ENCODE results near the gene C17orf107.

Gene C17orf107

DNA sequence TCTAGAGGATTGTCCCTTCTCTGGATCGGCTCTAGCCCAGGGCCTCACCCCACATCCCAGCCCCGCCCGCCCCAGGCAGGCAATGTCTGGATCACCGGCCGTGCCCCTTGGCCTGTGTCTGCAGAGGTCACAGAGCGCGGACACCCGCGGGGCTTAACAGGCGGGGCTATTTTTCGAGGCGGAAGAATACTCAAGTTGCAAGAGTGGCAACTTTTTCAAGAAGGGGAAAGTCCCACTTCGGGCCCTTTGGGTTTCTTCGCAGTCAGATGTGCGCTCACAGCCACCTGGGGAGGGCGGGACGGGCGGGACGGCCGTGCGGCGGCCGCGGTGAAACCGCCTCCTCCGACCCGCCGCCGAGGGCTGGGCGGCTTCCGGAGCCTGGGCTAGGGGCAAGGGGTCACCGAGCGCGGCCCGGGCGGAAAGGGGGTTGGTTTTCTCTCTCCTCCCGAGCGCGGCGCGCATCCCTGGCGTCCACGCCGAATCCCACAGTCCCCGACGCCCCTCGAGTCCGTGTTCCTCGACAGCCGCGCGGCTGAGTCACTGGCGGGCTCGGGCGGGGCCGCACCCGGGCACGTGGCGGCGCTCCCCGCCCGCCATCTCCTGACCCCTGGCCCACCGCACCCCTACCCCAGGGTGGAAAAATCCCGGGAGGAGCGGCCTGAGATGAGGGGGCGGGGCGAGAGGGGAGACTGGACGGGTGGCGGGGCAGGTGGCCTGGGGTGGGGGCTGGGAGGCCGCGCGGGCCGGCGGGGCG is 50.2 kb downstream of the C17orf107 start:
- Histone ChIP-seq H3K4me1 (ENCODE audit: insufficient read depth, low read length, severe bottlenecking) (peaks cover 43% of the 10 kb centered on the region), H2AFZ (ENCODE audit: low read length) (no peak overlapping the region), H3K4me3 (ENCODE audit: low read depth, low read length, poor library complexity, severe bottlenecking) (peak overlapping the region; percentile 84), H3K27ac (ENCODE audit: low read depth, low read length, poor library complexity, severe bottlenecking) (peak overlapping the region; percentile 100), H3K36me3 (ENCODE audit: insufficient read depth, low read length) (peaks cover 36% of the 10 kb centered on the region), H3K4me2 (ENCODE audit: low read length) (peak overlapping the region; percentile 94), H3F3A (ENCODE audit: insufficient read depth, low read length) (peaks cover 9% of the 10 kb centered on the region), H4K20me1 (ENCODE audit: insufficient read depth, low read length) (no peaks in the 10 kb centered on the region), H3K9ac (ENCODE audit: low read length) (peak overlapping the region; percentile 92), H3K79me2 (ENCODE audit: insufficient read depth, low read length) (peaks cover 9% of the 10 kb centered on the region), H3K27me3 (ENCODE audit: insufficient read depth, low read length) (no peaks in the 10 kb centered on the region), H3K9me2 (ENCODE audit: low read depth, low read length) (no peaks in the 10 kb centered on the region), H3K9me3 (ENCODE audit: low read length) (no peaks in the 10 kb centered on the region)
- TF ChIP-seq, protein P1, sequence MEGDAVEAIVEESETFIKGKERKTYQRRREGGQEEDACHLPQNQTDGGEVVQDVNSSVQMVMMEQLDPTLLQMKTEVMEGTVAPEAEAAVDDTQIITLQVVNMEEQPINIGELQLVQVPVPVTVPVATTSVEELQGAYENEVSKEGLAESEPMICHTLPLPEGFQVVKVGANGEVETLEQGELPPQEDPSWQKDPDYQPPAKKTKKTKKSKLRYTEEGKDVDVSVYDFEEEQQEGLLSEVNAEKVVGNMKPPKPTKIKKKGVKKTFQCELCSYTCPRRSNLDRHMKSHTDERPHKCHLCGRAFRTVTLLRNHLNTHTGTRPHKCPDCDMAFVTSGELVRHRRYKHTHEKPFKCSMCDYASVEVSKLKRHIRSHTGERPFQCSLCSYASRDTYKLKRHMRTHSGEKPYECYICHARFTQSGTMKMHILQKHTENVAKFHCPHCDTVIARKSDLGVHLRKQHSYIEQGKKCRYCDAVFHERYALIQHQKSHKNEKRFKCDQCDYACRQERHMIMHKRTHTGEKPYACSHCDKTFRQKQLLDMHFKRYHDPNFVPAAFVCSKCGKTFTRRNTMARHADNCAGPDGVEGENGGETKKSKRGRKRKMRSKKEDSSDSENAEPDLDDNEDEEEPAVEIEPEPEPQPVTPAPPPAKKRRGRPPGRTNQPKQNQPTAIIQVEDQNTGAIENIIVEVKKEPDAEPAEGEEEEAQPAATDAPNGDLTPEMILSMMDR (IDR thresholded peaks at IDR 0.05; ENCODE audit: low read length) = no peak
- no peak for TF ChIP-seq EZH2 (IDR thresholded peaks at IDR 0.05; ENCODE audit: borderline replicate concordance, low read length)

GRCh38 chr17:4950075-4950745 is 50.9 kb downstream of the C17orf107 start:
- H3K4me1 ChIP-seq (ENCODE audit: insufficient read depth, low read length, severe bottlenecking) = peaks cover 36% of the 10 kb centered on the region
- 0 out of 2 replicates have a peak, but pooled peaks cover 3% of the 10 kb centered on the region for H3F3A ChIP-seq (ENCODE audit: insufficient read depth, low read length)
- H3K9me2 ChIP-seq (ENCODE audit: low read depth, low read length) = no peaks in the 10 kb centered on the region
- no peaks in the 10 kb centered on the region for H4K20me1 ChIP-seq (ENCODE audit: insufficient read depth, low read length)
- peak overlapping the region; percentile 94 for H3K4me2 ChIP-seq (ENCODE audit: low read length)
- no peak overlapping the region for H2AFZ ChIP-seq (ENCODE audit: low read length)
- H3K4me3 ChIP-seq (ENCODE audit: low read depth, low read length, poor library complexity, severe bottlenecking) = peak overlapping the region; percentile 84
- peaks cover 29% of the 10 kb centered on the region for H3K36me3 ChIP-seq (ENCODE audit: insufficient read depth, low read length)
- H3K27me3 ChIP-seq (ENCODE audit: insufficient read depth, low read length) = no peaks in the 10 kb centered on the region
- H3K79me2 ChIP-seq (ENCODE audit: insufficient read depth, low read length) = peaks cover 9% of the 10 kb centered on the region
- no peaks in the 10 kb centered on the region for H3K9me3 ChIP-seq (ENCODE audit: low read length)
- H3K27ac ChIP-seq (ENCODE audit: low read depth, low read length, poor library complexity, severe bottlenecking) = peak overlapping the region; percentile 100
- peak overlapping the region; percentile 92 for H3K9ac ChIP-seq (ENCODE audit: low read length)
- TF ChIP-seq, protein P1 (IDR thresholded peaks at IDR 0.05; ENCODE audit: low read length) = no peak
- TF ChIP-seq EZH2 (IDR thresholded peaks at IDR 0.05; ENCODE audit: borderline replicate concordance, low read length) = no peak

- Histone ChIP-seq H3K9me2 (ENCODE audit: low read depth, low read length) (no peaks in the 10 kb centered on the region), H3K27me3 (ENCODE audit: insufficient read depth, low read length) (no peaks in the 10 kb centered on the region), H3K4me2 (ENCODE audit: low read length) (peak within 1 kb of the TSS; percentile 94), H4K20me1 (ENCODE audit: insufficient read depth, low read length) (no peaks in the 10 kb centered on the region), H3K36me3 (ENCODE audit: insufficient read depth, low read length) (peaks cover 23% of the 10 kb centered on the region), H2AFZ (ENCODE audit: low read length) (no peak within 1 kb of the TSS), H3K9me3 (ENCODE audit: low read length) (no peaks in the 10 kb centered on the region), H3K9ac (ENCODE audit: low read length) (peak within 1 kb of the TSS; percentile 92), H3K4me1 (ENCODE audit: insufficient read depth, low read length, severe bottlenecking) (peaks cover 31% of the 10 kb centered on the region), H3K4me3 (ENCODE audit: low read depth, low read length, poor library complexity, severe bottlenecking) (peak within 1 kb of the TSS; percentile 84), H3F3A (ENCODE audit: insufficient read depth, low read length) (0 out of 2 replicates have a peak, but pooled peaks cover 3% of the 10 kb centered on the region), H3K27ac (ENCODE audit: low read depth, low read length, poor library complexity, severe bottlenecking) (peak within 1 kb of the TSS; percentile 100), H3K79me2 (ENCODE audit: insufficient read depth, low read length) (peaks cover 9% of the 10 kb centered on the region)
- TF ChIP-seq EZH2 (IDR thresholded peaks at IDR 0.05; ENCODE audit: borderline replicate concordance, low read length) = no peak
- TF ChIP-seq, protein P1 (IDR thresholded peaks at IDR 0.05; ENCODE audit: low read length) = no peak
Observed at GRCh38 chr17:4950746-4951204, 51.4 kb downstream of the C17orf107 start, which contains the start of gene ENO3. Gene ENO3, plus strand, starts transcription at chr17:4951119. Its CDS starts 711 bp downstream, at chr17:4951830.
